Epithelial cell of proximal tubule (primary cell): ENCODE measurements around the gene ZNF280D. TPM values are rescaled to one million over a fixed set of nuclear protein-coding genes. Genes with fewer than 3 reads are reported as not detected.

Experiments
- DNase-seq: peaks from one replicate; pipeline ENCODE4 v3.0.0-alpha.2; 2011; ENCODE audit warnings: low read depth
- H3K4me3 ChIP-seq: 2 replicates; pipeline ENCODE4 v1.5.1; 2011; ENCODE audit warnings: low read depth, mild to moderate bottlenecking, low read length
- CTCF ChIP-seq: conservative IDR thresholded peaks from 2 replicates; pipeline ENCODE4 v1.5.1; 2012; ENCODE audit warnings: low read depth, mild to moderate bottlenecking, low read length
- total RNA-seq: library from RNA; depleted of rRNA; stranded (reverse); fragments of >200 nt; gene quantifications from 2 replicates; pipeline ENCODE4 v1.2.3, GENCODE V29; 2015

The ZNF280D gene
- total RNA-seq, 1 donor from 2014 or later = 8.0 TPM

GRCh38 chr15:56640549-56640948 lies 92.8 kb downstream of the ZNF280D start:
- no peak for TF ChIP-seq CTCF
- no peak overlapping the region for H3K4me3 ChIP-seq
- no peak for DNase-seq

- DNase-seq = no peak
- no peak for TF ChIP-seq CTCF
- H3K4me3 ChIP-seq = no peak overlapping the region
Observed at GRCh38 chr15:56640127-56640526, 93.2 kb downstream of the ZNF280D start.

- no peak for TF ChIP-seq CTCF
- DNase-seq = no peak
- no peak overlapping the region for H3K4me3 ChIP-seq
Observed at GRCh38 chr15:56639631-56640030, 93.7 kb downstream of the ZNF280D start.

GRCh38 chr15:56631765-56632164 lies 101.5 kb downstream of the ZNF280D start:
- no peak for TF ChIP-seq CTCF
- DNase-seq = no peak
- H3K4me3 ChIP-seq = no peak overlapping the region

- no peak overlapping the region for H3K4me3 ChIP-seq
- no peak for DNase-seq
- TF ChIP-seq CTCF = no peak
Observed at GRCh38 chr15:56628893-56629532, 104.3 kb downstream of the ZNF280D start.

- TF ChIP-seq CTCF = no peak
- DNase-seq = no peak
- H3K4me3 ChIP-seq = no peak overlapping the region
Observed at GRCh38 chr15:56619887-56620286, 113.4 kb downstream of the ZNF280D start.

GRCh38 chr15:56617628-56618027 lies 115.7 kb downstream of the ZNF280D start:
- no peak for DNase-seq
- no peak overlapping the region for H3K4me3 ChIP-seq
- TF ChIP-seq CTCF = no peak
